ENCODE measurements around the gene NOP16.

GRCh38 chr5:176364765-176365350 lies 23.5 kb downstream of the NOP16 start:
- TF ChIP-seq CTCF (IDR thresholded peaks at IDR 0.05) (no peak), EP300 (IDR thresholded peaks at IDR 0.05) (no peak)

Data from ovary (tissue), 3 donors.